Activated CD8-positive, alpha-beta memory T cell treated with anti-CD3 and anti-CD28 coated beads for 24 hours (primary cell): ENCODE data around the gene PYGB.
A peak's percentile ranks its signal among the peaks of the same experiment; 100 is the strongest.

ENCODE experiments used
- DNase-seq: peaks from one replicate; pipeline ENCODE4 v3.0.0-alpha.2; 2020

The PYGB gene

GRCh38 chr20:25249198-25249931, 1.5 kb downstream of the PYGB start:
- DNase-seq = no peak

GRCh38 chr20:25250508-25250907, 2.6 kb downstream of the PYGB start:
- no peak for DNase-seq

DNA sequence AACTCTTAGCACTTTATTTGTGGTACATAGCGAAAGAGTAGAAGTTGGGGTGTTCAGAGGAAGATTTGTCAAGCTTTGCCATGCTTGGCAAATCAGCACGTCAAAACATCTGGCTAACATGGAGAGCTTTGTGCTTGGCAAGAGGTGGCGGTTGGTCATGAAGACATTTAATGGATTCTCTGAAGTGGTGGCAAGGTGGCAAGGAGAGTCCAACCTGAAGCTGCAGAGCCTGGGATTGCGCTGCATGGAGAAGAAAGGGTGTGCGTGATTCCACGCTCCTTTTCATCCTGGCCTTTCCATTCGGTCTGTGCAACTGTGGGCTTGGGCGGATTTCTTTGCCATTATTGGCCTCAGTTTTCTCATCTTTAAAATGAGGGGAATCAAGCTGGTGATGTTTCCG, 3.1 kb downstream of the PYGB start:
- no peak for DNase-seq

GRCh38 chr20:25251558-25251957, 3.7 kb downstream of the PYGB start:
- no peak for DNase-seq

- no peak for DNase-seq
Observed at GRCh38 chr20:25252230-25252651, 4.4 kb downstream of the PYGB start.

GRCh38 chr20:25252686-25253421, 5.0 kb downstream of the PYGB start:
- peak; percentile 55 for DNase-seq

DNA sequence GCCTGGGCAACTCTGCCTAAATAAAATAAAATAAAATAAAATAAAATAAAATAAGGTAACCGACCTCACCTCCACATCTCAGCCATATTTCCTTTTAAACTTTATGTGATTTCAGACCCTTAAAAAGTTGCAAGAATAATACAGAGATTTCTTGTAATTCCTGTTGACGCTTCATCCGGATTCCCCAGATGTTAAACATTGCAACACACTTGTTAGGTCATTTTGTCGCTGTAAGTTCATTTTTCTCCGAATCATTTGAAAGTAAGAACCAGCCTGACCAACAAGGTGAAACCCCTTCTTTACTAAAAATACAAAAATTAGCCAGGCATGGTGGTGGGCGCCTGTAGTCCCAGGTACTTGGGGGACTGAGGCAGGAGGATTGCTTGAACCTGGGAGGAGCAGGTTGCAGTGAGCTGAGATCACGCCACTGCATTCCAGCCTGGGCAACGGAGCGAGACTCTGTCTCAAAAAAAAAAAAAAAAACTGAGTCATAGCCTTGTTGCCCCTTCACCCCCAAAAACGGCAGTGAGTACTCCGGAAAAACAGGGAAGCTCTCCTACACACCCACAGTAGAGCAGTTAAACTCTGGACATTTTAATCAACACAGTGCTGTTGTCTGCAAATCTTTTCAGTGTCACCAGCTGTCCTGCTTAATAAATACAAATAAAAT, 5.9 kb downstream of the PYGB start:
- no peak for DNase-seq

- DNase-seq = peak; percentile 3
Observed at GRCh38 chr20:25254571-25254970, 6.7 kb downstream of the PYGB start.

DNA sequence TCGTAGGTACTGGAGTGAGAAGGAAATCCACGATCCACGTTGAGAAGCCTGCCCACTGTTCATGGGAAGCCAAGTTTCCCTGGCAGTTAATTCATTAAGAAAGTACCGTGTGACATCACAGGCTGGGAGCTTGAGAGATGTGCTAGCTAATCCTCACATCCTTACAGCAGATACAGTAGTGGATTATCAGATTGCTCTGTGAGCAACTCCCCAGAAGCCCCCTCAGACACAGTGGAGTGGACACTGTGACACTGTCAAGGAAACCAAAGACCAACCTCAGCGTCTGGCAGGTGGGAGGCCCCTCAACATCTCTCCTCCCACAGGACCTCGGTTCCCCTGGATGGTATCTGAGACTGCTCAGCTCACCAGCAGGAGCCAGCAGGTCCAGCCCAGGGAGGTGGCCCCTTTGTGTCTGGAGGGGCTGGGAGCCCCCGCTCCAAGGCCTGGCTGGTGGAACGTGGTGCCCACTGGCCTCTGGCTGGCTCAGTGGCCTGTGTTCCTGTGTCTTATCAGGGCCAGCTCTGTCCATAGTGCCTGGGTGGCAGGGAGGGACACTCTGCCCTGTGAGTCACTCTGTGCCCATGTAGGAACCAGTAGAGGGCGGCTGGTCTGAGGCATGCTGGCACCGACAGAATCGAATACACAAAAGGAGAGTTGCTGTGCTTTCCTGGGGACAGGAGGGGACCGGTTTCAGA, 7.2 kb downstream of the PYGB start:
- peak; percentile 53 for DNase-seq

- DNase-seq = no peak
Observed at GRCh38 chr20:25256226-25256859, 8.5 kb downstream of the PYGB start.

DNA sequence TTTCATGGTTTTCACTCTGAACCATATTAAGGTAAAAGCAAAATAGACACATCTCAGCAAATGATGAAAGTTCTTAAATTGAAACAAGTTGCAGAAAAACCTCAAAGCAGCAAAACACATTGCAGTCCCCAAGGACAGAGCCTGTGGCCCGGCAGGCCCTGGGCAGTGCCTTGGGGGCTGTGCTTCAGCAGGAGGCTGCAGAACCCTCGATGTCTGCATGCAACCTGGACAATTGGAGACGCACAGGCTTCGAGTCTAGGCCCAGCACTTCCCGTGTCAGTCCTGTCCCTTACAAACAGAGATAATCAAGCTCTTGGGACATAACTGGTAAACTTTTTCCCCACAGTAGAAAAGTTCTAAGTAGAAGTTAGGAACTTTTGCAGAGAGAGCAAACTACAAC, 9.2 kb downstream of the PYGB start:
- peak; percentile 37 for DNase-seq

- peak; percentile 37 for DNase-seq
Observed at GRCh38 chr20:25257756-25258475, 10.0 kb downstream of the PYGB start.

DNA sequence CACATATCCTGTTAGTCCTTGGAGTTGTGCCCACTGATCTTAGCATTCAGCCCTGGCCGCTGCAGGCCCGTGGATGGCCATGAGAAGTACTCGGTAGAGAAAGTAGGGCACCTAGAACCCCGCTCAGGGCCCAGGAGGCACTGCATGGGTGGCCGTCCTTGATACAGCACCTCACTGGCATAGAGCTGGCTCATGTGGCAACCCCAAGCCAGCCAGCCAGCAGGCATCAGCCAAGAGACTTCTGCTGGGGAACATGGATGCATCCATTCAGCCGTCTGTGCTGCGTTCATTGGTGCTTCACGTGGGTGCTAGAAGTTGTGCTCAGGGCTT, 10.6 kb downstream of the PYGB start:
- DNase-seq = no peak

DNA sequence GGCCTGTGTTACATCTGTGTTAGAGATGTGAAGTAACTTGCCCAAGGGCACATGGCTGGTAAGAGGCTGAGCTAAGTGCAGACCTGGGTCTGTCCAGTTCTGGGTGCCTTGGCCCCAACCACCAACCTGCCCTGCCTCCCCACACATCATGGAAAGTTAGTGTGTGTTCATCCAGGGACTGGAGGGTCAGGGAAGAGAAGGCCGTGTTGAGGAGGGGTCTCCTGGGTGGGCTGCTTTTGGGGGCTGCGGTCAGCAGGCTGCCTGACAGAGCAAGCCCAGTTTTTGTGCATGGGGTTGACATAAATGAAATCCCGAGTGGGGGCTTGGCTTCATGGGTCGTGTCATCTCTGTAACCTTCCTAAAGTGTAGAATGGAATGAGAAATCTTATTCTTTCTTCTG, 10.9 kb downstream of the PYGB start:
- peak; percentile 46 for DNase-seq

- peak; percentile 54 for DNase-seq
Observed at GRCh38 chr20:25259358-25259757, 11.5 kb downstream of the PYGB start.

GRCh38 chr20:25259788-25260254, 11.9 kb downstream of the PYGB start:
- peak; percentile 59 for DNase-seq

- peak; percentile 55 for DNase-seq
Observed at GRCh38 chr20:25260770-25261437, 13.0 kb downstream of the PYGB start.

DNA sequence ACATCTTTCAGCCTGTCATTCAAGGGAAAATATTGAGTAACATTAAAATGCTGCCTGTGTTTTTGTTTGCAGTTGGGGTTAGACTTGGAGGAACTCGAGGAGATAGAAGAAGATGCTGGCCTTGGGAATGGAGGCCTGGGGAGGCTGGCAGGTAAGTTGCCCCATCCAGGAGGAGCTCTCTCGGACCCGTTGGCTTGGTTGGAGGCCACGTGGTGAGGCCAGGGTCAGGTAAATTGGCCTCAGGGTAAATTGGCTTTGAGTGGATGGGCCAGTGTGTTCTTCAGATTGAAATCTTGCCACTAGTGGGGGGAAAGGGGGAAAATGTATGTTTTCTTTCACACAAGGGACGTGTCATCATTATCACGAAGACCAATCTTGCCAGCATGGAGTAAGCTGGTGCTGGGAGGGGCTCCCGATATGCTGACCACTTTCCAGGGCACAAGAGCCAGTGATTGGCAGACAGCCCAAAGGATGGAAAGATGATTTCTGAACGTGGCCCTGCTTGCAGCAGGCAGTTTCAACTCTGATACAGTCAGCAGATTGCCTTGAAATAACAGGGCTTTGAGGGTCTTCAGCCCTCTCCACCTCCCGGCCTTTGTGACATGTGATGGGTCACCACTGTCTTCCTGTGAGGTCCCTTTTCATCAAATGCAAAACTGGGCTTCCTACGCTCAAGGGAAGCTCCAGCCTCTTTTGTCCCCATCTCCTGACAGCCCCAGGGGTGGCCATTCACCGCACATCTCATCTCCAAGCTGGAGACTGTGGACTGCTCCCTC, 21.4 kb downstream of the PYGB start:
- DNase-seq = no peak

GRCh38 chr20:25269833-25270170, 21.9 kb downstream of the PYGB start:
- DNase-seq = no peak

GRCh38 chr20:25270829-25271251, 23.0 kb downstream of the PYGB start:
- DNase-seq = no peak
